ENCODE data around the gene NFS1. TPM values are rescaled to one million over a fixed set of nuclear protein-coding genes. Genes with fewer than 3 reads are reported as not detected.

Gene NFS1
- total and polyA plus RNA-seq, 4 donors, result 26.2 to 38.1 (median 29.7) TPM

- no peak overlapping the region for H3K4me3 ChIP-seq (ENCODE audit: low read depth, low read length)
- no peaks in the 10 kb centered on the region for H3K36me3 ChIP-seq (ENCODE audit: control insufficient read depth, insufficient read depth, low read length)
- H3K27me3 ChIP-seq (ENCODE audit: control insufficient read depth, insufficient read depth, low read length), result no peaks in the 10 kb centered on the region
- peaks cover 11% of the 10 kb centered on the region for H3K4me1 ChIP-seq (ENCODE audit: control insufficient read depth, insufficient read depth, low read length)
- no peaks in the 10 kb centered on the region for H3K9me3 ChIP-seq (ENCODE audit: control insufficient read depth, insufficient read depth, low read length)
- no peak overlapping the region for H3K27ac ChIP-seq (ENCODE audit: low read depth, low read length)
- 20% methylated on average over 1 of the region's 3 CpGs for WGBS (ENCODE audit: insufficient coverage)
- no peak for DNase-seq (ENCODE audit: low read depth in 4 of 6, low spot score in 6 of 6)
These were observed 37.2 kb downstream of the NFS1 start for GRCh38 chr20:35661908-35662307.

- no peaks in the 10 kb centered on the region for H3K36me3 ChIP-seq (ENCODE audit: control insufficient read depth, insufficient read depth, low read length)
- no peaks in the 10 kb centered on the region for H3K27me3 ChIP-seq (ENCODE audit: control insufficient read depth, insufficient read depth, low read length)
- peaks cover 11% of the 10 kb centered on the region for H3K4me1 ChIP-seq (ENCODE audit: control insufficient read depth, insufficient read depth, low read length)
- H3K4me3 ChIP-seq (ENCODE audit: low read depth, low read length), result no peak overlapping the region
- DNase-seq (ENCODE audit: low read depth in 4 of 6, low spot score in 6 of 6), result no peak
- no peak overlapping the region for H3K27ac ChIP-seq (ENCODE audit: low read depth, low read length)
- H3K9me3 ChIP-seq (ENCODE audit: control insufficient read depth, insufficient read depth, low read length), result no peaks in the 10 kb centered on the region
- no CpG with 5 or more reads among the region's 2 CpGs for WGBS (ENCODE audit: insufficient coverage)
These were observed 38.1 kb downstream of the NFS1 start for GRCh38 chr20:35661053-35661452.

GRCh38 chr20:35660122-35660937, 38.8 kb downstream of the NFS1 start:
- 83% methylated on average over 6 of the region's 10 CpGs for WGBS (ENCODE audit: insufficient coverage)
- Histone ChIP-seq H3K4me1 (ENCODE audit: control insufficient read depth, insufficient read depth, low read length) (peaks cover 11% of the 10 kb centered on the region), H3K27ac (ENCODE audit: low read depth, low read length) (no peak overlapping the region), H3K36me3 (ENCODE audit: control insufficient read depth, insufficient read depth, low read length) (no peaks in the 10 kb centered on the region), H3K27me3 (ENCODE audit: control insufficient read depth, insufficient read depth, low read length) (no peaks in the 10 kb centered on the region), H3K4me3 (ENCODE audit: low read depth, low read length) (no peak overlapping the region), H3K9me3 (ENCODE audit: control insufficient read depth, insufficient read depth, low read length) (no peaks in the 10 kb centered on the region)
- no peak for DNase-seq (ENCODE audit: low read depth in 4 of 6, low spot score in 6 of 6)

GRCh38 chr20:35657271-35657670, 41.9 kb downstream of the NFS1 start:
- H3K27me3 ChIP-seq (ENCODE audit: control insufficient read depth, insufficient read depth, low read length), result no peaks in the 10 kb centered on the region
- H3K4me3 ChIP-seq (ENCODE audit: low read depth, low read length), result no peak overlapping the region
- no CpG with 5 or more reads among the region's 1 CpG for WGBS (ENCODE audit: insufficient coverage)

GRCh38 chr20:35654415-35654814, 44.7 kb downstream of the NFS1 start:
- no peak overlapping the region for H3K4me3 ChIP-seq (ENCODE audit: low read depth, low read length)
- no peak for DNase-seq (ENCODE audit: low read depth in 4 of 6, low spot score in 6 of 6)
- H3K4me1 ChIP-seq (ENCODE audit: control insufficient read depth, insufficient read depth, low read length), result peaks cover 4% of the 10 kb centered on the region
- H3K36me3 ChIP-seq (ENCODE audit: control insufficient read depth, insufficient read depth, low read length), result peaks cover 19% of the 10 kb centered on the region
- no peak overlapping the region for H3K27ac ChIP-seq (ENCODE audit: low read depth, low read length)
- WGBS (ENCODE audit: insufficient coverage), result 96% methylated on average over 9 of the region's 9 CpGs
- H3K9me3 ChIP-seq (ENCODE audit: control insufficient read depth, insufficient read depth, low read length), result no peaks in the 10 kb centered on the region
- H3K27me3 ChIP-seq (ENCODE audit: control insufficient read depth, insufficient read depth, low read length), result no peaks in the 10 kb centered on the region

More at GRCh38 chr20:35657271-35657670, 41.9 kb downstream of the NFS1 start:
- H3K9me3 ChIP-seq (ENCODE audit: control insufficient read depth, insufficient read depth, low read length), result no peaks in the 10 kb centered on the region
- H3K36me3 ChIP-seq (ENCODE audit: control insufficient read depth, insufficient read depth, low read length), result peaks cover 18% of the 10 kb centered on the region
- H3K4me1 ChIP-seq (ENCODE audit: control insufficient read depth, insufficient read depth, low read length), result peaks cover 8% of the 10 kb centered on the region
- H3K27ac ChIP-seq (ENCODE audit: low read depth, low read length), result no peak overlapping the region
- DNase-seq (ENCODE audit: low read depth in 4 of 6, low spot score in 6 of 6), result no peak

GRCh38 chr20:35653893-35654292, 45.3 kb downstream of the NFS1 start:
- Histone ChIP-seq H3K9me3 (ENCODE audit: control insufficient read depth, insufficient read depth, low read length) (no peaks in the 10 kb centered on the region), H3K4me1 (ENCODE audit: control insufficient read depth, insufficient read depth, low read length) (peaks cover 4% of the 10 kb centered on the region), H3K27me3 (ENCODE audit: control insufficient read depth, insufficient read depth, low read length) (no peaks in the 10 kb centered on the region), H3K27ac (ENCODE audit: low read depth, low read length) (no peak overlapping the region), H3K4me3 (ENCODE audit: low read depth, low read length) (no peak overlapping the region), H3K36me3 (ENCODE audit: control insufficient read depth, insufficient read depth, low read length) (peaks cover 19% of the 10 kb centered on the region)
- 84% methylated on average over 2 of the region's 4 CpGs for WGBS (ENCODE audit: insufficient coverage)
- no peak for DNase-seq (ENCODE audit: low read depth in 4 of 6, low spot score in 6 of 6)

GRCh38 chr20:35653430-35653734, 45.8 kb downstream of the NFS1 start:
- Histone ChIP-seq H3K4me1 (ENCODE audit: control insufficient read depth, insufficient read depth, low read length) (peaks cover 4% of the 10 kb centered on the region), H3K36me3 (ENCODE audit: control insufficient read depth, insufficient read depth, low read length) (peaks cover 19% of the 10 kb centered on the region), H3K27me3 (ENCODE audit: control insufficient read depth, insufficient read depth, low read length) (no peaks in the 10 kb centered on the region), H3K9me3 (ENCODE audit: control insufficient read depth, insufficient read depth, low read length) (no peaks in the 10 kb centered on the region), H3K4me3 (ENCODE audit: low read depth, low read length) (no peak overlapping the region), H3K27ac (ENCODE audit: low read depth, low read length) (no peak overlapping the region)
- no peak for DNase-seq (ENCODE audit: low read depth in 4 of 6, low spot score in 6 of 6)
- 97% methylated on average over 3 of the region's 3 CpGs for WGBS (ENCODE audit: insufficient coverage)

GRCh38 chr20:35652641-35653429, 46.3 kb downstream of the NFS1 start:
- Histone ChIP-seq H3K4me3 (ENCODE audit: low read depth, low read length) (no peak overlapping the region), H3K4me1 (ENCODE audit: control insufficient read depth, insufficient read depth, low read length) (peaks cover 4% of the 10 kb centered on the region), H3K36me3 (ENCODE audit: control insufficient read depth, insufficient read depth, low read length) (peaks cover 19% of the 10 kb centered on the region), H3K27me3 (ENCODE audit: control insufficient read depth, insufficient read depth, low read length) (no peaks in the 10 kb centered on the region), H3K9me3 (ENCODE audit: control insufficient read depth, insufficient read depth, low read length) (no peaks in the 10 kb centered on the region), H3K27ac (ENCODE audit: low read depth, low read length) (no peak overlapping the region)
- WGBS (ENCODE audit: insufficient coverage), result 93% methylated on average over 13 of the region's 13 CpGs
- no peak for DNase-seq (ENCODE audit: low read depth in 4 of 6, low spot score in 6 of 6)

- peaks cover 4% of the 10 kb centered on the region for H3K4me1 ChIP-seq (ENCODE audit: control insufficient read depth, insufficient read depth, low read length)
- H3K36me3 ChIP-seq (ENCODE audit: control insufficient read depth, insufficient read depth, low read length), result peaks cover 19% of the 10 kb centered on the region
- H3K27me3 ChIP-seq (ENCODE audit: control insufficient read depth, insufficient read depth, low read length), result no peaks in the 10 kb centered on the region
- no peak overlapping the region for H3K4me3 ChIP-seq (ENCODE audit: low read depth, low read length)
- no peak for DNase-seq (ENCODE audit: low read depth in 4 of 6, low spot score in 6 of 6)
- H3K27ac ChIP-seq (ENCODE audit: low read depth, low read length), result no peak overlapping the region
- H3K9me3 ChIP-seq (ENCODE audit: control insufficient read depth, insufficient read depth, low read length), result no peaks in the 10 kb centered on the region
These were observed 47.2 kb downstream of the NFS1 start for GRCh38 chr20:35651958-35652357.

- Histone ChIP-seq H3K4me1 (ENCODE audit: control insufficient read depth, insufficient read depth, low read length) (peaks cover 4% of the 10 kb centered on the region), H3K27me3 (ENCODE audit: control insufficient read depth, insufficient read depth, low read length) (no peaks in the 10 kb centered on the region), H3K9me3 (ENCODE audit: control insufficient read depth, insufficient read depth, low read length) (no peaks in the 10 kb centered on the region), H3K36me3 (ENCODE audit: control insufficient read depth, insufficient read depth, low read length) (peaks cover 19% of the 10 kb centered on the region), H3K27ac (ENCODE audit: low read depth, low read length) (no peak overlapping the region), H3K4me3 (ENCODE audit: low read depth, low read length) (no peak overlapping the region)
- no peak for DNase-seq (ENCODE audit: low read depth in 4 of 6, low spot score in 6 of 6)
- WGBS (ENCODE audit: insufficient coverage), result no CpG with 5 or more reads among the region's 3 CpGs
These were observed 48.5 kb downstream of the NFS1 start for GRCh38 chr20:35650632-35651031.
